ENCODE results near the gene SHISAL1.
A peak's percentile ranks its signal among the peaks of the same experiment; 100 is the strongest.
"Not testable (repeated sequence)": the region's sequence is repeated elsewhere in the genome, so short reads cannot be mapped to it uniquely, and the experiment has no call there.

Gene SHISAL1

GRCh38 chr22:44328326-44328725, 15.6 kb upstream of the SHISAL1 start:
- no peak for DNase-seq

GRCh38 chr22:44326491-44326885, 13.7 kb upstream of the SHISAL1 start:
- DNase-seq: no peak

- peak; percentile 64 for DNase-seq
These were observed 13.2 kb upstream of the SHISAL1 start for GRCh38 chr22:44325718-44326490.

- DNase-seq: not testable (repeated sequence)
These were observed 10.5 kb upstream of the SHISAL1 start for GRCh38 chr22:44323140-44323790.

- no peak for DNase-seq
These were observed 6.9 kb upstream of the SHISAL1 start for GRCh38 chr22:44319685-44320084.

GRCh38 chr22:44318751-44319150, 6.0 kb upstream of the SHISAL1 start:
- DNase-seq: no peak

- DNase-seq: no peak
These were observed 5.3 kb upstream of the SHISAL1 start for GRCh38 chr22:44317886-44318637.

- DNase-seq: no peak
These were observed 4.3 kb upstream of the SHISAL1 start for GRCh38 chr22:44317123-44317444.

GRCh38 chr22:44316393-44317122, 3.8 kb upstream of the SHISAL1 start:
- no peak for DNase-seq

- DNase-seq: no peak
These were observed 1.8 kb upstream of the SHISAL1 start for GRCh38 chr22:44314425-44315067.

- no peak for DNase-seq
These were observed 745 bp upstream of the SHISAL1 start for GRCh38 chr22:44313385-44314006.

GRCh38 chr22:44311855-44312170, 938 bp downstream of the SHISAL1 start:
- DNase-seq: peak; percentile 74

GRCh38 chr22:44311104-44311854, 1.5 kb downstream of the SHISAL1 start:
- DNase-seq: no peak

- DNase-seq: no peak
These were observed 3.1 kb downstream of the SHISAL1 start for GRCh38 chr22:44309647-44310046.

GRCh38 chr22:44309137-44309536, 3.6 kb downstream of the SHISAL1 start:
- peak; percentile 95 for DNase-seq

- no peak for DNase-seq
These were observed 5.1 kb downstream of the SHISAL1 start for GRCh38 chr22:44307509-44308169.

- DNase-seq: no peak
These were observed 6.9 kb downstream of the SHISAL1 start for GRCh38 chr22:44305888-44306287.

- DNase-seq: no peak
These were observed 7.3 kb downstream of the SHISAL1 start for GRCh38 chr22:44305455-44305854.

GRCh38 chr22:44304911-44305310, 7.8 kb downstream of the SHISAL1 start:
- DNase-seq: no peak

GRCh38 chr22:44304354-44304753, 8.4 kb downstream of the SHISAL1 start:
- DNase-seq: peak; percentile 56

- DNase-seq: not testable (repeated sequence)
These were observed 10.4 kb downstream of the SHISAL1 start for GRCh38 chr22:44302363-44302762.

Measured in fibroblast of skin of scalp (primary cell).